Measurements from ENCODE around the gene DTNA. TPM values are rescaled to one million over a fixed set of nuclear protein-coding genes. Genes with fewer than 3 reads are reported as not detected.

Gene DTNA
- total RNA-seq, 1 experiment from 2014 or later, result 0.77 TPM

DNA sequence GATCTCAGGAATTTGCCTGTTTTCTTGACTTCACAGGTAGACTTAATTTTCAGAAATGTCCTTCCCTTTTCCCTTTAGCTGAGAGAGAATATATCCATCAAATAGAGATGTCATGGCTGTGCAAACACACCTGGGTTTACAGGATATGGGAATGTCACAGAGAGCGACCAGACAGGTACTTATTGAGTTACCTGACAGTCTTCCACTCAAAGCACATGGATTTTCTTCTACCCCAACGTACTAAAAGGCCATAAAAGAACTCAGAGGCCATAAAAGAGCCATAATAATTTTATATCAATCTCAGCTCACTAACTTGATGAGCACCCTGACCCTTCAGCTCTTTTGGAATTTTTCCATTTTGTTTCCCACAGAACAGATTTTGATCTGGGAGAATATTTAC is 5.3 kb upstream of the DTNA start:
- ATAC-seq (no peak), DNase-seq (ENCODE audit: low read depth, low spot score) (no peak)
- intact Hi-C loops (cut with micrococcal nuclease; ENCODE audit: unreplicated experiment), result no loop called here
- no peaks in the 10 kb centered on the region for H3K36me3 ChIP-seq (ENCODE audit: control insufficient read depth, insufficient read depth, low read length)
- CTCF ChIA-PET, result no interaction called here
- H3K4me3 ChIP-seq (ENCODE audit: low read depth in 2 of 2, low read length in 2 of 2), result no peak overlapping the region
- POLR2A ChIA-PET, result no interaction called here
- no peaks in the 10 kb centered on the region for H3K9me3 ChIP-seq (ENCODE audit: control insufficient read depth, insufficient read depth, low read depth, low read length)
- in situ Hi-C loops (cut with HindIII; ENCODE audit: low pct_unique_long_range_greater_than_20kb, low sequenced_read_pairs), result no loop called here
- H3K27me3 ChIP-seq (ENCODE audit: control insufficient read depth, insufficient read depth, low read length), result no peaks in the 10 kb centered on the region
- TF ChIP-seq TCF7L2 (IDR thresholded peaks at IDR 0.05; ENCODE audit: low read depth, low read length) (no peak), POLR2AphosphoS5 (IDR thresholded peaks at IDR 0.05; ENCODE audit: low read depth, low read length) (no peak), REST (IDR thresholded peaks at IDR 0.05; ENCODE audit: insufficient read depth in 1 of 2, low read depth in 2 of 2, low read length in 1 of 2) (no peak), SIN3A (IDR thresholded peaks at IDR 0.05; ENCODE audit: borderline replicate concordance, insufficient read depth, low read depth, low read length) (no peak), CTCF (IDR thresholded peaks at IDR 0.05) (no peak)
- H3K4me1 ChIP-seq (ENCODE audit: control insufficient read depth, insufficient read depth, low read length), result peaks cover 9% of the 10 kb centered on the region
- BruUV-seq (replicated peaks), result no TSS peak
- no peak overlapping the region for H3K27ac ChIP-seq (ENCODE audit: low read length)

- BruUV-seq (replicated peaks), result no TSS peak
- Histone ChIP-seq H3K4me3 (ENCODE audit: low read depth in 2 of 2, low read length in 2 of 2) (no peak overlapping the region), H3K27me3 (ENCODE audit: control insufficient read depth, insufficient read depth, low read length) (no peaks in the 10 kb centered on the region), H3K9me3 (ENCODE audit: control insufficient read depth, insufficient read depth, low read depth, low read length) (no peaks in the 10 kb centered on the region), H3K27ac (ENCODE audit: low read length) (peak overlapping the region; percentile 66), H3K36me3 (ENCODE audit: control insufficient read depth, insufficient read depth, low read length) (no peaks in the 10 kb centered on the region), H3K4me1 (ENCODE audit: control insufficient read depth, insufficient read depth, low read length) (peaks cover 9% of the 10 kb centered on the region)
- CTCF ChIA-PET, result no interaction called here
- POLR2A ChIA-PET, result no interaction called here
- DNase-seq (ENCODE audit: low read depth, low spot score) (peak; percentile 67), ATAC-seq (peak; percentile 75)
- in situ Hi-C loops (cut with HindIII; ENCODE audit: low pct_unique_long_range_greater_than_20kb, low sequenced_read_pairs) (no loop called here), intact Hi-C loops (cut with micrococcal nuclease; ENCODE audit: unreplicated experiment) (no loop called here)
- TF ChIP-seq CTCF (IDR thresholded peaks at IDR 0.05) (no peak), POLR2AphosphoS5 (IDR thresholded peaks at IDR 0.05; ENCODE audit: low read depth, low read length) (no peak), REST (IDR thresholded peaks at IDR 0.05; ENCODE audit: insufficient read depth in 1 of 2, low read depth in 2 of 2, low read length in 1 of 2) (no peak), SIN3A (IDR thresholded peaks at IDR 0.05; ENCODE audit: borderline replicate concordance, insufficient read depth, low read depth, low read length) (no peak), TCF7L2 (IDR thresholded peaks at IDR 0.05; ENCODE audit: low read depth, low read length) (no peak)
These were observed 2.4 kb upstream of the DTNA start for GRCh38 chr18:34707670-34708069.

Measured in Panc1 (cell line).